IPS-11a (cell line): ENCODE results near the gene XPO6.

Experiments used
- H3K4me3 ChIP-seq: one replicate; pipeline ENCODE4 v1.5.1; 2013; ENCODE audit warnings: low read depth, low read length, control low read depth

The XPO6 gene

GRCh38 chr16:28210979-28211588 is 681 bp downstream of the XPO6 start:
- peak overlapping the region; percentile 78 for H3K4me3 ChIP-seq

DNA sequence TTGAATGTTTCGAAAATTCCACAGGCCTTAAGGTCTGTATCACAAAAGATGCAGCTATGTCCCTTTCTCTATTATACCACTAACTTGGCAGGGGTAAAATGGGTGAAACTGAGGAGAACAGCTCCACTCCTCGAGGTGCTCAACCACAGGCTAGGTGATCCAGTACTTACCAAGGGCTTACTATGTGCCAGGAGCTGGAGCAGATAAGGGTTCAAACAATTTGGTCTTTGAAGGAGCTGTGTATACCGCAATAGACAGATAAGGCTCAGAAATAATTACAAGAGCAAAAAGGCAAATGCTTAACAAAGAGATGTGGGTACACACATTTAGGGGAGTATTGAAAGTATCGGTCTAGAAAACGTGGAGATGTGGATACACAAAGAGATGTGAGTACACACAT is 1.5 kb downstream of the XPO6 start:
- peak overlapping the region; percentile 78 for H3K4me3 ChIP-seq

DNA sequence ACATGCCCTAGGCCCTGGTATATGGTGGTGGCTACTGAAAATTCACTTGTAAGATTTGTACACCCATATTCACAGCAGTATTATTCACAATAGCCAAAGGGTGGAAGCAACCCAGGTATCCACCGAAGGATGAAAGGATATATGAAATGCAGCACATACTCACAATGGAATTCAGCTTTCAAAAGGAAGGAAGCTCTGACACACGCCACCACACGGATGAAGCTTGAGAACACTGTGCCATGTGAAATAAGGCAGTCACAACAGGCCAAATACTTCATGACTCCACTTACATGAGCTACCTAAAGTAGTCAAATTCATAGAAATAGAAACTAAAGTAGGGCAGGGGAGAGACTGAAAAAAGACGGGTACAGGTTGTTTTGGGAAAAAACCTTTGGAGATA is 2.9 kb downstream of the XPO6 start:
- H3K4me3 ChIP-seq: no peak overlapping the region

- H3K4me3 ChIP-seq: no peak overlapping the region
These were observed 3.6 kb downstream of the XPO6 start for GRCh38 chr16:28208131-28208530.

GRCh38 chr16:28207399-28207798 is 4.4 kb downstream of the XPO6 start:
- no peak overlapping the region for H3K4me3 ChIP-seq

- no peak overlapping the region for H3K4me3 ChIP-seq
These were observed 5.8 kb downstream of the XPO6 start for GRCh38 chr16:28205974-28206373.

DNA sequence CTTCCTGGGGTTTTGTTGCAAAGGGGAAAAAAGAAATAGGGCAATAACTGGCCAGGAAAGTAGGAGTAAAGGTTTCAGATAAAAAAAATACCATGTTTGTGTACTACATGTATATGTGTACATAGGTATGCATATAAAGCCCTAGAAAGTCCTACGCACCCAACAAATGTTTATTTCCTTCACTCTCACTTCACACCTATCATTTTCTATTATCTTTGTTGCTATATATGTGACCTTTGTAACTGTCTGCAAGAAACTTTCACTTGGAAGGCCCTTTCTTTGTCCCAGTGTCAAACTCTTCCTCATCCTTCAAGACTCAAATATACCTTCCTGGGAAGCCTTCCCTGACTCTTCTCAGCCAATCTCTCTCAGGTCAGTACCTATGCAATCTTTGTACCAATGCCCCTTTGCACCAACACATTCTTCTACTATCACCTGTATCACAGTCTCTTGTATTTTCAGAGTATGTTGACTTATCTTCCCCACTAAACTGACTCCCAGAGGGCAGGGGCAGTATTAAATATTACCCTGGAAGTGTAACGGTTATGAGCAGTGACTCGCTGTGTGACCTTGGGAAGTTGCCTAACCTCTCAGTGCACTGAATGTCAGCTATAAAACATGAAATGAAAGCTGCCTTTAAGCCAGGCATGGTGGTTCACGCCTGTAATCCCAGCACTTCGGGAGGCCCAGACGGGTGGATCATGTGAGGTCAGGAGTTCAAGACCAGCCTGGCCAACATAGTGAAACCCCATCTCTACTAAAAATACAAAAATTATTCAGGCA is 6.5 kb downstream of the XPO6 start:
- H3K4me3 ChIP-seq: no peak overlapping the region

- no peak overlapping the region for H3K4me3 ChIP-seq
These were observed 7.1 kb downstream of the XPO6 start for GRCh38 chr16:28204622-28205021.

- no peak overlapping the region for H3K4me3 ChIP-seq
These were observed 7.6 kb downstream of the XPO6 start for GRCh38 chr16:28204204-28204603.

DNA sequence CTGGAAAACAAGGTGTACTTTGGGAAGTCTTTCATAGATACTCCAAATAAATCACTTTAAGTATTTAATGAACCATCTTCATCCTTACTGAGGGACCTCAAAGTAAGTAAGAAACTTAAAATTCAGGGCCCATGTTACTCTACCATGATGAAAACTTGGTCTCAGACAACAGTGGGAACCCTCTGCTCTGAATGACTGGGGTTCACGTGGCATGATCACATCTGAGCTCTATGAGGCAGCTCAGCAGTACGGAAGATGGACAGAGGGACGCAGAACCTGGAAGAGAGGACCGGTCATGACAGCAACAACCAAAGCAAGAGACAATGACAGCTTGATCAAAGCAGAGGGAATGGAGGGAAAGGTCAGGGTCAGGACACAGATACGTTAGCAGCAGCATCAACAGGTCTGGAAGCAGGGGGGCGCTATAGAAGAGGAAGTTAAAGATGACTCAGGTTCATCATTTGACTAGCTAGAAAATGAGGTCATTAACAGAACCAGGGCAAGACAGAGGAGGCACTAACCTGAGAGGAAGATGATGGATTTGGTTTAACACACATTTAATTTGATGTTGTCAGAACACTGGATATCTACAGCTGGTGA is 9.5 kb downstream of the XPO6 start:
- no peak overlapping the region for H3K4me3 ChIP-seq

- H3K4me3 ChIP-seq: no peak overlapping the region
These were observed 11.1 kb downstream of the XPO6 start for GRCh38 chr16:28200661-28201060.

DNA sequence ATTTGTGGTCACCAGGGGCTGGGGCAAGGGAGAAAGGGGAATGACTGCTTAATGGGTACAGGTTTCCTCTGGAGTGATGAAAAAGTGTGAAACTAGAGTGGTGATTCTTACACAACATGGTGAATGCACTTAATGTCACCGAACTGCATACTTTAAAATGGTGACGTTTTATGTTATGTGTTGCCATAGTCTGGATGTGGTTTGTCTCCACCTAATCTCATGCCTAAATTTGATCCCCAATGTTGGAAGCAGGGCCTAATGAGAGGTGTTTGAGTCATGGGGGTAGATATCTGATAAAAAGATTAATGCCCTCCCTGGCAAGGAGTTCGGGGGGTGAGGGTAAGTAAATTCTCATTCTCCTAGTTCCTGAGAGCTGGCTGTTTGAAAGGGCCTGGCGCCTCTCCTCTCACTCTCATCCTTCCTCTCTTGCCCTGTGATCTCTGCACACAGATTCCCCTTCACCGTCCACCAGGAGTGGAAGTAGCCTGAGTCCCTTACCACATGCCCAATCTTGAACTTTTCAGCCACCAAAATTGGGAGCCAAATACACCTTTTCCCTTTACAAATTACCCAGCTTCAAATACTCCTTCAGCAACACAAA is 15.3 kb downstream of the XPO6 start:
- no peak overlapping the region for H3K4me3 ChIP-seq

- no peak overlapping the region for H3K4me3 ChIP-seq
These were observed 15.9 kb downstream of the XPO6 start for GRCh38 chr16:28195859-28196258.

DNA sequence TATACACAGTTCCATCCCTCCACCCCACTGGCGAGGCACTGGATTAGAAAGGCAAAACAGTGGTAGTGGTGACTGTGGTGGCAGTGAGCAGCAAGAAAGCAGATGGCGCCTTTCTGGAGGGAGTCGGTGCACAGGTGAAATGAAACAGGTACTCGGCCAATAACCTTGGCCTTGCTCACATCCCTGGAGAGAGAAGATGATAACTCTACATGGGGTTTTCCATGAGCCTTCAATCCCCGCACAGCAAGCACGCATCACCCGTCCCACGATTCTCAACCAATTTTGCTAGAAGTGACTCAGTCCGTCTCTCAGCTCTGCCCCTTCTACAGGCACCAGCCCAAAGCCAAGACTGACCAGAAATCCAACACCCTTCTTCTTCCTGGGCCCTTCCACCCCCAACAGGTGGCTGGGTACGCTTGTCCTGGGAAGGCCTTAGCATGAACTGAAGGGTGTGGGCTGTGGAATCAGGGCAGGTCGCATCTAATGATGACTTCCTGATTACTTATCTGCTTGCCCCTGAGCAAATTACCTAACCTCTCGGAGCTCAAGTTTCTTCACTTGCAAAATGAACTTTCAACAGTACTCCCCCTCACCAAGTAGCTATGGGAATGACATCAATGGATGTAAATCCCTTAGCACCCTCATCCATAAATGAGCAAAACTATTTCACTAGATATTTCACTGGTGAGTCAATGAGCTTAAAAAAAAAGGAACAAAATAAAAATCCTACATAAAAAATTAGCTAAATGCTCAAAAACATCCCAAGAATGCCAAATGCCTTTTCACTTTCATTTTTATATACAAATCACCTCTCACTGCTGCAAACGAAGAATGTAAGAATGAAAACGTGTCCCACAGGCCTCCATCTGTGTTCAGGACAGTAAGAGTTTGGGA is 18.0 kb downstream of the XPO6 start:
- H3K4me3 ChIP-seq: no peak overlapping the region

DNA sequence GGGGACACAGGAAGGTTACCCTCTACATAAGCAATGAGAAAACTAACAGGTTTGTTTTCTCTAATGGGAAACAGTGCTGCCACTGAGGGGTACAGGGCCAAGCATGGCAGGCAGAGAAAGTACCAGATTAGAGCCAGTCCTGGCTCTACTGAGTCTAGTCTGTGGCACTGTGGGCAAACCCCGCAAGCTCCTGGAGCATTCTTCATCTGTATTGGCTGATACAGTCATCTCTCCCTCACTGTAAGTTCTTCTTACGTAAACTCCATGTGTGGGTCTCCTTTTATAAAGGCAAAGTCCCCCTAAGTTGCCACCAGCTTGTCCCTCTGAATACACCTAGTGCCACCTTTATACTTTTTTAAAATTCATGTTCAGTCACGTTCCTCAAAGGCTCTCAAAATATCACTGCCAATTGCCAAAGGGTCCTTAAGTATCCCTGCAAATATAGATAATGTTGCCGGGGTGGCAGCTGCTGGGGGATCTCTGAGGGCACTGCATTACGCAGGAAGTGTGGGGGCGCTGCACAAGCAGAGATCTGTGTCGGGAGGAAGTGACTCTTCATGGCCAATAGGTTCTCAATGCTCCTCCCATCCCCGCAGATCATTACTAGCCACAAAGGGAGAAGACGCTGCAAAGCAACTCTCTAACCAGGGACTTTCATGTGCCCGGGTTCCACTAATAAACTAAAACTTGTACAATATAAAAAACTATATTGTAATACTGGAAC is 18.8 kb downstream of the XPO6 start:
- H3K4me3 ChIP-seq: no peak overlapping the region

DNA sequence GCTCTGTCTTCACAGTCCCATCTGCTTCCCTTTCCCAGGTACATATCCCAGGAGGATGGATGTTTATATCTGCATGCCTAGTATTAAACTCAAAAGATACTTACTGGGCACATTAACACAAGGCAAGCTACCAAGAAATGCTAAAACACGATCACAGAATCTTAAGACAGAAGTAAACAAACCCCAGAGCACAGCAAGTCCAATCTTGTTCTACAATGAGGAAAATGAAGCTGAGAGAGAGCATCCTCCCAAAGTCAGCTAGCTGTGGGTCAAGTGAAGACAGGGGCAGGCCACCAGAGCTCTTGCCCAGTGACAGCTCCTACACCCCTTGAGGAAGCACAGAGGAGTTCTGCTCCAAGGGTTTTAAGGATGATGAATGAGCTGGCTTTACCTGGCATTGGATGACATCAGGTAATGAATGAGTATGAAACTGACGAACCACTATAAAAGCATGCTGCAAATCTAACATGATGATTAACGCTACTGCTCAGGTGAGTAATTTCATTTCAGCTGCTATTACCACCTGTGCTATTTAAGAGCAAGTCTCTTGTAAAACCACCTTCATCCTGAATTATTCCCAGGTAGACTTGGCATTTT is 20.3 kb downstream of the XPO6 start:
- no peak overlapping the region for H3K4me3 ChIP-seq

- no peak overlapping the region for H3K4me3 ChIP-seq
These were observed 22.5 kb downstream of the XPO6 start for GRCh38 chr16:28189245-28189644.

DNA sequence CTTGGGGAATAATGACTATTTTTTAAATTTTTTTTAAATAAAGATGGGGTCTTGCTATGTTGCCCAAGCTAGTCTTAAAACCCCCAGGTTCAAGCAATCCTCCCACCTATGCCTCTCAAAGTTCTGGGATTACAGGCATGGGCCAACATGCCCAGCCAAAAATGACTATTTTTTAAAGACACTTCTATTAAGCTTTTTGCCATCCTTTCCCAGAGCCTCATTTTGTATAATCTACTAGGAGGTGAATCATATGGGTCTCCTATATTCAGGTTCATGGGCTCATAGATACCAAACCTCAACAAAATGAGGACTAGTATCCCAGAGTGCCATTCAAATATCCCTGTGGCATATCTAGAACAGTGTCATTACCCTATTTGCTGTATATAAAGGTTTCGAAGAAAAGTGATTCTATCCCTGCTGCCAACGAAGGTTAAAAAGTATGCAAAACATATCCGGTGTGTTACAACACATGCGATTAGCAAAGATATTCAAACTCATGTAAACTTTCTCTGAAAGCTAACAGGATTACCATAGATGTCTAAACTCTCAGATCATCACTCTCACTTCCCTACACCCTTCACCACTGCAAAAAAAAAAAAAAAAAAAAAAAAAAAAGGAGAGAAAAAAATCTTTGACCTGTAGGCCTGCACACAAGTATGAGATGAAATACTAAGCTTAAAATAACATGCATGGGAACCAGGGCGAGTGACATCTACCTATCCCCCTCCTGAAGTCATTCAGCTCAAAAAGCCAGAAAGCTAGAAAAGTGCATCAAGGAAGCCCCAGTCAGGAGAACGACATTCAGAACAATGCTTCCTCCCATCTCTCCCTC is 23.5 kb downstream of the XPO6 start:
- H3K4me3 ChIP-seq: no peak overlapping the region

- no peak overlapping the region for H3K4me3 ChIP-seq
These were observed 24.2 kb downstream of the XPO6 start for GRCh38 chr16:28187595-28188004.
